AG10803 (cell line): ENCODE results near the gene OPTC.
A peak's percentile ranks its signal among the peaks of the same experiment; 100 is the strongest.

Experiments used
- DNase-seq: peaks from one replicate; pipeline ENCODE4 v3.0.0; 2010; ENCODE audit warnings: low read depth
- H3K4me3 ChIP-seq: 2 replicates; pipeline ENCODE4 v1.5.1; 2011; ENCODE audit warnings: mild to moderate bottlenecking, low read length, control low read depth
- CTCF ChIP-seq: conservative IDR thresholded peaks from 2 replicates; pipeline ENCODE4 v1.5.1; 2011; ENCODE audit warnings: mild to moderate bottlenecking, low read length, control low read depth, inconsistent platforms

OPTC gene

GRCh38 chr1:203478986-203479385 is 15.0 kb upstream of the OPTC start:
- TF ChIP-seq CTCF = no peak
- no peak for DNase-seq
- no peak overlapping the region for H3K4me3 ChIP-seq

- no peak overlapping the region for H3K4me3 ChIP-seq
- no peak for DNase-seq
- TF ChIP-seq CTCF = no peak
These were observed 14.3 kb upstream of the OPTC start for GRCh38 chr1:203479646-203480045.

DNA sequence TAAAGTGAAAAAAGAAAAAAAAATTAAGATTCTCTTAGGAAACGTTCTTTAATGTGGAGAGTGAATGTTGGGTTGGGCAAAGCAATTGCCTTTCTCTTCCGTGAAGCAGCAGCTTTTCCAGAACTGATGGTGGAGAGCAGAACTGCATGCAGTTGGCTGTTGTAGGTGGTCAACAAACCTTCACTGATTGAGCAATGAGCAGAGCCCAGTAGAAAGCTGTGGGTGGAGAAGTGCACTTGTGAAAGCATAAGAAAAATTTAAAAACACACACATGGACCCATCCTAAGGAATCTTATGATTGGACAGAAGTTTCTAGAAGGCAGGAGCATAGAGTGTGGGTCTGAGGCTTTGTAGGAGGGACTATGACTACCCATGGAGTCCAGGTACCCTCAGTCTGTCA is 13.9 kb upstream of the OPTC start:
- peak overlapping the region; percentile 13 for H3K4me3 ChIP-seq
- DNase-seq = peak; percentile 87

GRCh38 chr1:203480525-203481084 is 13.3 kb upstream of the OPTC start:
- TF ChIP-seq CTCF = no peak
- peak overlapping the region; percentile 13 for H3K4me3 ChIP-seq
- peak; percentile 97 for DNase-seq

More for the DNA sequence above, 13.9 kb upstream of the OPTC start:
- peak; percentile 55 for TF ChIP-seq CTCF

GRCh38 chr1:203481196-203481595 is 12.8 kb upstream of the OPTC start:
- TF ChIP-seq CTCF = no peak
- peak; percentile 50 for DNase-seq
- H3K4me3 ChIP-seq = no peak overlapping the region

- peak overlapping the region; percentile 39 for H3K4me3 ChIP-seq
- DNase-seq = peak; percentile 44
- no peak for TF ChIP-seq CTCF
These were observed 7.2 kb upstream of the OPTC start for GRCh38 chr1:203486618-203487370.

DNA sequence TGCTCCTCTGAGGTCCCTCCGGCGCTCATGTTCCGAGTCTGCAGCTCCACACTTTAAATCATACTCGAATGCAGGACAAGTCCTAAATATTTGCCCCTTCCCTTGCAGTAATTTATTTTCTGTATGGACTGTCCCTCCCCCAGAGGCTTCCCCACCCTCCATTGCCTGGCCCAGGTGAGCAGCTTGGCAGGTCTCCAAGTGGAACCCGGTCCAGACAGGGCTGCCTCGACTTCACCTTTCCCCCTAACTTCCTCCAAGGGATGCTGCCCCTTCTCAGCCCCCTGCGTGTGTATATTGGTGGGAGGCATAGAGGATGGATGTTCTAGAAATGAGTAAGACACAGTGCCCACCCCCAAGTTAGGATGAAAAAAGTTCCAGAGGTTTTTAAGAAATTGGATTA is 5.4 kb upstream of the OPTC start:
- DNase-seq = no peak
- TF ChIP-seq CTCF = no peak
- no peak overlapping the region for H3K4me3 ChIP-seq
